H9 (cell line): ENCODE data around the gene SLAIN1. TPM values are rescaled to one million over a fixed set of nuclear protein-coding genes. Genes with fewer than 3 reads are reported as not detected.

ENCODE experiments used
- DNase-seq: peaks from one replicate; pipeline ENCODE4 v3.0.0-alpha.2; 2017
- H2AFZ ChIP-seq: one replicate; pipeline ENCODE4 v1.6.1; 2013; ENCODE audit warnings: mild to moderate bottlenecking, low read length, control low read depth, moderate library complexity
- H2AK5ac ChIP-seq: 2 replicates; pipeline ENCODE4 v1.6.1; 2013; ENCODE audit warnings: low read length, control low read depth, mixed read lengths; ENCODE audit not compliant: insufficient read length
- H2BK120ac ChIP-seq: one replicate; pipeline ENCODE4 v1.6.1; 2013; ENCODE audit warnings: low read depth, mild to moderate bottlenecking, low read length, control low read depth, inconsistent platforms; ENCODE audit not compliant: poor library complexity, severe bottlenecking
- H2BK12ac ChIP-seq: 2 replicates; pipeline ENCODE4 v1.6.1; 2013; ENCODE audit warnings: low read length, control low read depth, mixed read lengths, low read depth; ENCODE audit not compliant: insufficient read length
- H2BK15ac ChIP-seq: 2 replicates; pipeline ENCODE4 v1.6.1; 2013; ENCODE audit warnings: low read depth, low read length, control low read depth
- H2BK20ac ChIP-seq: one replicate; pipeline ENCODE4 v1.6.1; 2013; ENCODE audit warnings: low read depth, mild to moderate bottlenecking, low read length, control low read depth, inconsistent platforms; ENCODE audit not compliant: poor library complexity, severe bottlenecking
- H2BK5ac ChIP-seq: 2 replicates; pipeline ENCODE4 v1.6.1; 2013; ENCODE audit warnings: low read length, control low read depth, mixed read lengths; ENCODE audit not compliant: insufficient read length
- H3K14ac ChIP-seq: 2 replicates; pipeline ENCODE4 v1.6.1; 2013; ENCODE audit warnings: low read length, control low read depth; ENCODE audit not compliant: insufficient read depth
- H3K18ac ChIP-seq: 2 replicates; pipeline ENCODE4 v1.6.1; 2013; ENCODE audit warnings: low read depth, mild to moderate bottlenecking, mixed read lengths, low read length, control low read depth; ENCODE audit not compliant: insufficient read length
- H3K23ac ChIP-seq: 2 replicates; pipeline ENCODE4 v1.6.1; 2013; ENCODE audit warnings: low read length, control low read depth, mixed read lengths, low read depth; ENCODE audit not compliant: insufficient read length
- H3K23me2 ChIP-seq: 2 replicates; pipeline ENCODE4 v1.6.1; 2013; ENCODE audit warnings: low read depth, mild to moderate bottlenecking, mixed read lengths, low read length, control low read depth; ENCODE audit not compliant: insufficient read length, poor library complexity, severe bottlenecking
- H3K27ac ChIP-seq: 2 replicates; pipeline ENCODE4 v1.5.1; 2013; ENCODE audit warnings: low read length, control low read depth, mixed read lengths, low read depth; ENCODE audit not compliant: insufficient read length
- H3K27me3 ChIP-seq: 2 replicates; pipeline ENCODE4 v1.6.1; 2013; ENCODE audit warnings: low read length, control low read depth, inconsistent platforms; ENCODE audit not compliant: insufficient read depth
- H3K4ac ChIP-seq: 2 replicates; pipeline ENCODE4 v1.6.1; 2013; ENCODE audit warnings: low read depth, mild to moderate bottlenecking, control low read depth, inconsistent platforms, low read length, moderate library complexity
- H3K4me1 ChIP-seq: 2 replicates; pipeline ENCODE4 v1.6.1; 2013; ENCODE audit warnings: low read length, control low read depth, inconsistent platforms; ENCODE audit not compliant: insufficient read depth
- H3K4me2 ChIP-seq: 2 replicates; pipeline ENCODE4 v1.6.1; 2013; ENCODE audit warnings: low read length, control low read depth, mixed read lengths; ENCODE audit not compliant: insufficient read length, insufficient read depth
- H3K56ac ChIP-seq: 2 replicates; pipeline ENCODE4 v1.6.1; 2013; ENCODE audit warnings: low read depth, mild to moderate bottlenecking, mixed read lengths, low read length, control low read depth; ENCODE audit not compliant: insufficient read length
- H3K79me1 ChIP-seq: 2 replicates; pipeline ENCODE4 v1.6.1; 2013; ENCODE audit warnings: low read depth, mild to moderate bottlenecking, moderate library complexity, low read length, control low read depth, inconsistent platforms; ENCODE audit not compliant: insufficient read depth, poor library complexity, severe bottlenecking
- H3K79me2 ChIP-seq: 2 replicates; pipeline ENCODE4 v1.6.1; 2013; ENCODE audit warnings: low read length, control low read depth, inconsistent platforms; ENCODE audit not compliant: insufficient read depth
- H3K9ac ChIP-seq: 2 replicates; pipeline ENCODE4 v1.6.1; 2013; ENCODE audit warnings: low read length, control low read depth, mixed read lengths; ENCODE audit not compliant: insufficient read length; ENCODE audit errors: extremely low read depth
- H3K9me3 ChIP-seq: one replicate; pipeline ENCODE4 v1.6.1; 2013; ENCODE audit warnings: low read depth, low read length, inconsistent platforms; ENCODE audit not compliant: control insufficient read depth
- H3T11ph ChIP-seq: one replicate; pipeline ENCODE4 v1.6.1; 2013; ENCODE audit warnings: mild to moderate bottlenecking, low read length, control low read depth, inconsistent platforms
- H4K20me1 ChIP-seq: one replicate; pipeline ENCODE4 v1.6.1; 2013; ENCODE audit not compliant: control insufficient read depth, insufficient read length, insufficient read depth
- H4K5ac ChIP-seq: 2 replicates; pipeline ENCODE4 v1.6.1; 2013; ENCODE audit warnings: low read depth, mild to moderate bottlenecking, mixed read lengths, low read length, control low read depth; ENCODE audit not compliant: insufficient read length
- H4K8ac ChIP-seq: replicated peaks from 2 replicates; pipeline ENCODE4 v1.6.1; 2013; ENCODE audit warnings: low read length, control low read depth, mixed read lengths, low read depth; ENCODE audit not compliant: insufficient read length
- H4K91ac ChIP-seq: 2 replicates; pipeline ENCODE4 v1.6.1; 2013; ENCODE audit warnings: low read depth, mild to moderate bottlenecking, moderate library complexity, mixed read lengths, low read length, control low read depth; ENCODE audit not compliant: insufficient read length
- H3K27ac Mint-ChIP-seq, 3 experiments: 2 replicates in 2 of 3; 3 replicates in 1 of 3; pipeline ENCODE4 v1.8.0; 2020 to 2021; ENCODE audit warnings: mixed read lengths in 3 of 3, mild to moderate bottlenecking in 1 of 3, moderate library complexity in 1 of 3
- H3K27me3 Mint-ChIP-seq: 2 replicates; pipeline ENCODE4 v1.8.0; 2021; ENCODE audit warnings: low read depth, mild to moderate bottlenecking, moderate library complexity, mixed read lengths
- H3K36me3 Mint-ChIP-seq, 3 experiments: 2 replicates in 2 of 3; 3 replicates in 1 of 3; pipeline ENCODE4 v1.8.0; 2020 to 2021; ENCODE audit warnings: low read depth in 3 of 3, mixed read lengths in 3 of 3; ENCODE audit not compliant: insufficient read depth in 1 of 3
- H3K4me1 Mint-ChIP-seq, 2 experiments: 2 replicates each; pipeline ENCODE4 v1.8.0; 2020; ENCODE audit warnings: mixed read lengths in 2 of 2
- H3K4me3 Mint-ChIP-seq, 2 experiments: 2 replicates in 1 of 2; 3 replicates in 1 of 2; pipeline ENCODE4 v1.8.0; 2020 to 2021; ENCODE audit warnings: mild to moderate bottlenecking in 2 of 2, mixed read lengths in 2 of 2, moderate library complexity in 1 of 2
- H3K9me3 Mint-ChIP-seq, 2 experiments: 2 replicates in 1 of 2; 3 replicates in 1 of 2; pipeline ENCODE4 v1.8.0; 2020; ENCODE audit warnings: mild to moderate bottlenecking in 2 of 2, mixed read lengths in 2 of 2, moderate library complexity in 1 of 2
- WGBS: extraction: QIAGEN DNeasy Blood & Tissue Kit; methylation state at CpG from one replicate; pipeline ENCODE4 v1.1.7; 2013; ENCODE audit warnings: missing lambda C conversion rate, low lambda C conversion rate, mixed read lengths; ENCODE audit not compliant: insufficient read length; ENCODE audit errors: extremely low coverage; 5-methylcytosine and 5-hydroxymethylcytosine counted together
- total RNA-seq: library from RNA; stranded (reverse); gene quantifications from 2 replicates; pipeline ENCODE4 v1.2.1, GENCODE V29; 2021
- TF ChIP-seq, protein P1 (sequence below): fragments of 200-600 bp; sonication (generic); conservative IDR thresholded peaks from 3 replicates; pipeline ENCODE4 v1.8.0; 2021; ENCODE audit warnings: antibody characterized with exemption, mild to moderate bottlenecking

Gene SLAIN1
- total RNA-seq, 1 experiment from 2014 or later = 23.2 TPM

DNA sequence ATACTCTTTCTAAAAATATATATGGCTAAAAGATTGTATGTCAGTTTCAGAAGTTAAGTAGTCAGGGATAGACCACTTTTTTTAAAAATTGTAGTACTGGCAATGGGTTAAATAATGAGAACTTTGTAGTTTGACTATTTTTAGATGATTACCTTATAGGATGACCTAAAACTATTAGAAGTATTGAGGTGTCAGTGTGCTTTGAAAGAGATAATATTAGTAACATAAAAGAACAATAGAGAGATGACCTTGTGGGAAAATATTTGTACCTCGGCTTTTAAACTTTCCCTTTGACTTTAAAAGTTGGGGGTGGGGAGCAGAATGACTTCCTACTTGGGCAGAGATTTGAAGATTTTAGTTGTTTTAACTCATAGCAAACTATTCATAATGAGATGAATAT lies 48.3 kb downstream of the SLAIN1 start:
- H2BK15ac ChIP-seq = no peak overlapping the region
- no peak overlapping the region for H2AFZ ChIP-seq
- H3K23me2 ChIP-seq = no peaks in the 10 kb centered on the region
- H2BK20ac ChIP-seq = no peak overlapping the region
- H3K4ac ChIP-seq = no peak overlapping the region
- no peak overlapping the region for H3K9ac ChIP-seq
- no peak overlapping the region for H3K27ac Mint-ChIP-seq
- no peak overlapping the region for H2BK5ac ChIP-seq
- H3K79me2 ChIP-seq = no peaks in the 10 kb centered on the region
- H3K4me1 Mint-ChIP-seq = peaks cover 4 to 7% of the 10 kb centered on the region in 2 experiments
- no peak overlapping the region for H3K23ac ChIP-seq
- no peaks in the 10 kb centered on the region; a peak in 1 of 5 replicates for H3K9me3 Mint-ChIP-seq
- no peaks in the 10 kb centered on the region for H3K9me3 ChIP-seq
- DNase-seq = no peak
- no peaks in the 10 kb centered on the region for H3K27me3 ChIP-seq
- no peak overlapping the region for H3K4me2 ChIP-seq
- H3K36me3 Mint-ChIP-seq = peaks cover 26 to 38% (median 29%) of the 10 kb centered on the region in 3 experiments
- no peak overlapping the region for H3T11ph ChIP-seq
- no peak overlapping the region for H2BK120ac ChIP-seq
- no peak overlapping the region for H4K5ac ChIP-seq
- no peak overlapping the region for H3K4me3 Mint-ChIP-seq
- H3K79me1 ChIP-seq = peaks cover 2% of the 10 kb centered on the region
- no peak overlapping the region for H2AK5ac ChIP-seq
- WGBS = no CpG with 5 or more reads among the region's 1 CpG
- no peak overlapping the region for H4K8ac ChIP-seq
- TF ChIP-seq, protein P1, sequence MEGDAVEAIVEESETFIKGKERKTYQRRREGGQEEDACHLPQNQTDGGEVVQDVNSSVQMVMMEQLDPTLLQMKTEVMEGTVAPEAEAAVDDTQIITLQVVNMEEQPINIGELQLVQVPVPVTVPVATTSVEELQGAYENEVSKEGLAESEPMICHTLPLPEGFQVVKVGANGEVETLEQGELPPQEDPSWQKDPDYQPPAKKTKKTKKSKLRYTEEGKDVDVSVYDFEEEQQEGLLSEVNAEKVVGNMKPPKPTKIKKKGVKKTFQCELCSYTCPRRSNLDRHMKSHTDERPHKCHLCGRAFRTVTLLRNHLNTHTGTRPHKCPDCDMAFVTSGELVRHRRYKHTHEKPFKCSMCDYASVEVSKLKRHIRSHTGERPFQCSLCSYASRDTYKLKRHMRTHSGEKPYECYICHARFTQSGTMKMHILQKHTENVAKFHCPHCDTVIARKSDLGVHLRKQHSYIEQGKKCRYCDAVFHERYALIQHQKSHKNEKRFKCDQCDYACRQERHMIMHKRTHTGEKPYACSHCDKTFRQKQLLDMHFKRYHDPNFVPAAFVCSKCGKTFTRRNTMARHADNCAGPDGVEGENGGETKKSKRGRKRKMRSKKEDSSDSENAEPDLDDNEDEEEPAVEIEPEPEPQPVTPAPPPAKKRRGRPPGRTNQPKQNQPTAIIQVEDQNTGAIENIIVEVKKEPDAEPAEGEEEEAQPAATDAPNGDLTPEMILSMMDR = no peak
- no peak overlapping the region for H2BK12ac ChIP-seq
- H3K14ac ChIP-seq = no peak overlapping the region
- H4K91ac ChIP-seq = no peak overlapping the region
- no peaks in the 10 kb centered on the region for H3K27me3 Mint-ChIP-seq
- no peak overlapping the region for H3K27ac ChIP-seq
- no peaks in the 10 kb centered on the region for H4K20me1 ChIP-seq
- no peak overlapping the region for H3K56ac ChIP-seq
- H3K4me1 ChIP-seq = no peaks in the 10 kb centered on the region
- no peak overlapping the region for H3K18ac ChIP-seq
